Tongue (tissue), 2 donors: Measurements from ENCODE around the gene EHF. TPM values are rescaled to one million over a fixed set of nuclear protein-coding genes. Genes with fewer than 3 reads are reported as not detected.
"Not testable (repeated sequence)": the region's sequence is repeated elsewhere in the genome, so short reads cannot be mapped to it uniquely, and the experiment has no call there.

Experiments used
- DNase-seq: peaks from one replicate; pipeline ENCODE4 v3.0.0-alpha.2; 2015
- total RNA-seq: library from RNA; depleted of rRNA; stranded (reverse); fragments of >200 nt; gene quantifications from one replicate; pipeline ENCODE4 v1.2.3, GENCODE V29; 2014

The EHF gene
- 105 TPM for total RNA-seq

- no peak for DNase-seq
These were observed at the start of gene EHF for GRCh38 chr11:34620820-34621792. EHF (plus strand) TSS chr11:34621093; CDS start chr11:34642631, 21,538 bp downstream.

- no peak for DNase-seq
These were observed 47.4 kb upstream of the EHF start for GRCh38 chr11:34573537-34573936.

- no peak for DNase-seq
These were observed 45.6 kb upstream of the EHF start for GRCh38 chr11:34575261-34575660.

GRCh38 chr11:34575671-34576070 is 45.2 kb upstream of the EHF start:
- DNase-seq: no peak

- no peak for DNase-seq
These were observed 44.6 kb upstream of the EHF start for GRCh38 chr11:34576331-34576730.

GRCh38 chr11:34583818-34584217 is 37.1 kb upstream of the EHF start:
- DNase-seq: no peak

- no peak for DNase-seq
These were observed 35.6 kb upstream of the EHF start for GRCh38 chr11:34585304-34585734.

GRCh38 chr11:34585735-34586487 is 35.0 kb upstream of the EHF start:
- DNase-seq: peak; percentile 89

- DNase-seq: no peak
These were observed 34.2 kb upstream of the EHF start for GRCh38 chr11:34586488-34587281.

GRCh38 chr11:34587282-34587677 is 33.6 kb upstream of the EHF start:
- no peak for DNase-seq

- DNase-seq: no peak
These were observed 32.9 kb upstream of the EHF start for GRCh38 chr11:34588023-34588422.

GRCh38 chr11:34588701-34589100 is 32.2 kb upstream of the EHF start:
- no peak for DNase-seq

GRCh38 chr11:34589177-34589576 is 31.7 kb upstream of the EHF start:
- not testable (repeated sequence) for DNase-seq

- no peak for DNase-seq
These were observed 27.8 kb upstream of the EHF start for GRCh38 chr11:34593085-34593484.

- DNase-seq: no peak
These were observed 26.3 kb upstream of the EHF start for GRCh38 chr11:34594603-34595002.

GRCh38 chr11:34595391-34595790 is 25.5 kb upstream of the EHF start:
- DNase-seq: no peak

GRCh38 chr11:34595960-34596644 is 24.8 kb upstream of the EHF start:
- no peak for DNase-seq

- DNase-seq: peak; percentile 38
These were observed 21.4 kb upstream of the EHF start for GRCh38 chr11:34599406-34599945.

GRCh38 chr11:34600339-34601084 is 20.4 kb upstream of the EHF start:
- DNase-seq: peak; percentile 14

- peak; percentile 90 for DNase-seq
These were observed 19.8 kb upstream of the EHF start for GRCh38 chr11:34601085-34601444.

- DNase-seq: no peak
These were observed 19.3 kb upstream of the EHF start for GRCh38 chr11:34601609-34602008.
